H9 (cell line): ENCODE measurements around the gene PLN. TPM values are rescaled to one million over a fixed set of nuclear protein-coding genes. Genes with fewer than 3 reads are reported as not detected.

Source experiments
- DNase-seq: peaks from one replicate; pipeline ENCODE4 v3.0.0-alpha.2; 2017
- H2AFZ ChIP-seq: one replicate; pipeline ENCODE4 v1.6.1; 2013; ENCODE audit warnings: mild to moderate bottlenecking, low read length, control low read depth, moderate library complexity
- H2AK5ac ChIP-seq: 2 replicates; pipeline ENCODE4 v1.6.1; 2013; ENCODE audit warnings: low read length, control low read depth, mixed read lengths; ENCODE audit not compliant: insufficient read length
- H2BK120ac ChIP-seq: one replicate; pipeline ENCODE4 v1.6.1; 2013; ENCODE audit warnings: low read depth, mild to moderate bottlenecking, low read length, control low read depth, inconsistent platforms; ENCODE audit not compliant: poor library complexity, severe bottlenecking
- H2BK12ac ChIP-seq: 2 replicates; pipeline ENCODE4 v1.6.1; 2013; ENCODE audit warnings: low read length, control low read depth, mixed read lengths, low read depth; ENCODE audit not compliant: insufficient read length
- H2BK15ac ChIP-seq: 2 replicates; pipeline ENCODE4 v1.6.1; 2013; ENCODE audit warnings: low read depth, low read length, control low read depth
- H2BK20ac ChIP-seq: one replicate; pipeline ENCODE4 v1.6.1; 2013; ENCODE audit warnings: low read depth, mild to moderate bottlenecking, low read length, control low read depth, inconsistent platforms; ENCODE audit not compliant: poor library complexity, severe bottlenecking
- H2BK5ac ChIP-seq: 2 replicates; pipeline ENCODE4 v1.6.1; 2013; ENCODE audit warnings: low read length, control low read depth, mixed read lengths; ENCODE audit not compliant: insufficient read length
- H3K14ac ChIP-seq: 2 replicates; pipeline ENCODE4 v1.6.1; 2013; ENCODE audit warnings: low read length, control low read depth; ENCODE audit not compliant: insufficient read depth
- H3K18ac ChIP-seq: 2 replicates; pipeline ENCODE4 v1.6.1; 2013; ENCODE audit warnings: low read depth, mild to moderate bottlenecking, mixed read lengths, low read length, control low read depth; ENCODE audit not compliant: insufficient read length
- H3K23ac ChIP-seq: 2 replicates; pipeline ENCODE4 v1.6.1; 2013; ENCODE audit warnings: low read length, control low read depth, mixed read lengths, low read depth; ENCODE audit not compliant: insufficient read length
- H3K23me2 ChIP-seq: 2 replicates; pipeline ENCODE4 v1.6.1; 2013; ENCODE audit warnings: low read depth, mild to moderate bottlenecking, mixed read lengths, low read length, control low read depth; ENCODE audit not compliant: insufficient read length, poor library complexity, severe bottlenecking
- H3K27ac ChIP-seq: 2 replicates; pipeline ENCODE4 v1.5.1; 2013; ENCODE audit warnings: low read length, control low read depth, mixed read lengths, low read depth; ENCODE audit not compliant: insufficient read length
- H3K27me3 ChIP-seq: 2 replicates; pipeline ENCODE4 v1.6.1; 2013; ENCODE audit warnings: low read length, control low read depth, inconsistent platforms; ENCODE audit not compliant: insufficient read depth
- H3K4ac ChIP-seq: 2 replicates; pipeline ENCODE4 v1.6.1; 2013; ENCODE audit warnings: low read depth, mild to moderate bottlenecking, control low read depth, inconsistent platforms, low read length, moderate library complexity
- H3K4me1 ChIP-seq: 2 replicates; pipeline ENCODE4 v1.6.1; 2013; ENCODE audit warnings: low read length, control low read depth, inconsistent platforms; ENCODE audit not compliant: insufficient read depth
- H3K4me2 ChIP-seq: 2 replicates; pipeline ENCODE4 v1.6.1; 2013; ENCODE audit warnings: low read length, control low read depth, mixed read lengths; ENCODE audit not compliant: insufficient read length, insufficient read depth
- H3K56ac ChIP-seq: 2 replicates; pipeline ENCODE4 v1.6.1; 2013; ENCODE audit warnings: low read depth, mild to moderate bottlenecking, mixed read lengths, low read length, control low read depth; ENCODE audit not compliant: insufficient read length
- H3K79me1 ChIP-seq: 2 replicates; pipeline ENCODE4 v1.6.1; 2013; ENCODE audit warnings: low read depth, mild to moderate bottlenecking, moderate library complexity, low read length, control low read depth, inconsistent platforms; ENCODE audit not compliant: insufficient read depth, poor library complexity, severe bottlenecking
- H3K79me2 ChIP-seq: 2 replicates; pipeline ENCODE4 v1.6.1; 2013; ENCODE audit warnings: low read length, control low read depth, inconsistent platforms; ENCODE audit not compliant: insufficient read depth
- H3K9ac ChIP-seq: 2 replicates; pipeline ENCODE4 v1.6.1; 2013; ENCODE audit warnings: low read length, control low read depth, mixed read lengths; ENCODE audit not compliant: insufficient read length; ENCODE audit errors: extremely low read depth
- H3K9me3 ChIP-seq: one replicate; pipeline ENCODE4 v1.6.1; 2013; ENCODE audit warnings: low read depth, low read length, inconsistent platforms; ENCODE audit not compliant: control insufficient read depth
- H3T11ph ChIP-seq: one replicate; pipeline ENCODE4 v1.6.1; 2013; ENCODE audit warnings: mild to moderate bottlenecking, low read length, control low read depth, inconsistent platforms
- H4K20me1 ChIP-seq: one replicate; pipeline ENCODE4 v1.6.1; 2013; ENCODE audit not compliant: control insufficient read depth, insufficient read length, insufficient read depth
- H4K5ac ChIP-seq: 2 replicates; pipeline ENCODE4 v1.6.1; 2013; ENCODE audit warnings: low read depth, mild to moderate bottlenecking, mixed read lengths, low read length, control low read depth; ENCODE audit not compliant: insufficient read length
- H4K8ac ChIP-seq: replicated peaks from 2 replicates; pipeline ENCODE4 v1.6.1; 2013; ENCODE audit warnings: low read length, control low read depth, mixed read lengths, low read depth; ENCODE audit not compliant: insufficient read length
- H4K91ac ChIP-seq: 2 replicates; pipeline ENCODE4 v1.6.1; 2013; ENCODE audit warnings: low read depth, mild to moderate bottlenecking, moderate library complexity, mixed read lengths, low read length, control low read depth; ENCODE audit not compliant: insufficient read length
- H3K27ac Mint-ChIP-seq, 3 experiments: 2 replicates in 2 of 3; 3 replicates in 1 of 3; pipeline ENCODE4 v1.8.0; 2020 to 2021; ENCODE audit warnings: mixed read lengths in 3 of 3, mild to moderate bottlenecking in 1 of 3, moderate library complexity in 1 of 3
- H3K27me3 Mint-ChIP-seq: 2 replicates; pipeline ENCODE4 v1.8.0; 2021; ENCODE audit warnings: low read depth, mild to moderate bottlenecking, moderate library complexity, mixed read lengths
- H3K36me3 Mint-ChIP-seq, 3 experiments: 2 replicates in 2 of 3; 3 replicates in 1 of 3; pipeline ENCODE4 v1.8.0; 2020 to 2021; ENCODE audit warnings: low read depth in 3 of 3, mixed read lengths in 3 of 3; ENCODE audit not compliant: insufficient read depth in 1 of 3
- H3K4me1 Mint-ChIP-seq, 2 experiments: 2 replicates each; pipeline ENCODE4 v1.8.0; 2020; ENCODE audit warnings: mixed read lengths in 2 of 2
- H3K4me3 Mint-ChIP-seq, 2 experiments: 2 replicates in 1 of 2; 3 replicates in 1 of 2; pipeline ENCODE4 v1.8.0; 2020 to 2021; ENCODE audit warnings: mild to moderate bottlenecking in 2 of 2, mixed read lengths in 2 of 2, moderate library complexity in 1 of 2
- H3K9me3 Mint-ChIP-seq, 2 experiments: 2 replicates in 1 of 2; 3 replicates in 1 of 2; pipeline ENCODE4 v1.8.0; 2020; ENCODE audit warnings: mild to moderate bottlenecking in 2 of 2, mixed read lengths in 2 of 2, moderate library complexity in 1 of 2
- CTCF ChIP-seq: fragments of 200-600 bp; sonication (generic); conservative IDR thresholded peaks from 3 replicates; pipeline ENCODE4 v1.8.0; 2021; ENCODE audit warnings: antibody characterized with exemption, mild to moderate bottlenecking
- WGBS: extraction: QIAGEN DNeasy Blood & Tissue Kit; methylation state at CpG from one replicate; pipeline ENCODE4 v1.1.7; 2013; ENCODE audit warnings: missing lambda C conversion rate, low lambda C conversion rate, mixed read lengths; ENCODE audit not compliant: insufficient read length; ENCODE audit errors: extremely low coverage; 5-methylcytosine and 5-hydroxymethylcytosine counted together
- total RNA-seq: library from RNA; stranded (reverse); gene quantifications from 2 replicates; pipeline ENCODE4 v1.2.1, GENCODE V29; 2021

Gene PLN
- total RNA-seq, 1 experiment from 2014 or later: not detected

GRCh38 chr6:118602300-118602699 is 54.2 kb downstream of the PLN start:
- Histone ChIP-seq H2AFZ (no peak overlapping the region), H4K8ac (no peak overlapping the region), H3K4ac (no peak overlapping the region), H3K79me2 (no peaks in the 10 kb centered on the region), H3K23me2 (no peaks in the 10 kb centered on the region), H3K18ac (no peak overlapping the region), H3K9me3 (no peaks in the 10 kb centered on the region), H3K27ac (no peak overlapping the region), H2BK120ac (no peak overlapping the region), H4K91ac (no peak overlapping the region), H3K4me2 (no peak overlapping the region), H3K27me3 (no peaks in the 10 kb centered on the region), H3K56ac (no peak overlapping the region), H3K23ac (no peak overlapping the region), H3K9ac (no peak overlapping the region), H2BK5ac (no peak overlapping the region), H2AK5ac (no peak overlapping the region), H4K5ac (no peak overlapping the region), H4K20me1 (no peaks in the 10 kb centered on the region), H3K4me1 (no peaks in the 10 kb centered on the region; the same call in 1 of the 2 replicates), H2BK20ac (no peak overlapping the region), H3K14ac (no peak overlapping the region), H3T11ph (no peak overlapping the region), H2BK12ac (no peak overlapping the region), H3K79me1 (no peaks in the 10 kb centered on the region), H2BK15ac (no peak overlapping the region)
- Mint-ChIP-seq H3K4me3 (no peak overlapping the region), H3K9me3 (peaks cover 10 to 16% of the 10 kb centered on the region in 2 experiments; a peak in 4 of 5 replicates), H3K4me1 (peaks cover 12 to 13% of the 10 kb centered on the region in 2 experiments), H3K36me3 (peaks cover 1 to 11% (median 5%) of the 10 kb centered on the region in 3 experiments; a peak in 5 of 7 replicates), H3K27ac (no peak overlapping the region), H3K27me3 (no peaks in the 10 kb centered on the region)
- no CpG with 5 or more reads among the region's 2 CpGs for WGBS
- no peak for DNase-seq
- no peak for TF ChIP-seq CTCF
